RPMI7951 (cell line): ENCODE measurements around the gene SRGAP1. TPM values are rescaled to one million over a fixed set of nuclear protein-coding genes. Genes with fewer than 3 reads are reported as not detected.

Experiments used
- DNase-seq: peaks from one replicate; pipeline ENCODE4 v3.0.0-alpha.2; 2012; ENCODE audit warnings: low read depth
- total RNA-seq: library from RNA; depleted of rRNA; stranded (reverse); fragments of >200 nt; shearing (Covaris generic); gene quantifications from 2 replicates; pipeline ENCODE4 v1.2.3, GENCODE V29; 2014; rRNA removed

SRGAP1 gene
- total RNA-seq = 2.3 and 4.0 TPM in 2 replicates

- peak; percentile 71 for DNase-seq
Observed at GRCh38 chr12:63844391-63845341, at the start of gene SRGAP1. TSS of gene SRGAP1 (plus strand) at chr12:63844700. CDS start at chr12:63844817, 117 bp downstream.

- no peak for DNase-seq
Observed at GRCh38 chr12:63795032-63795687, 49.3 kb upstream of the SRGAP1 start.

GRCh38 chr12:63795944-63796343 lies 48.6 kb upstream of the SRGAP1 start:
- DNase-seq = no peak

GRCh38 chr12:63802012-63802608 lies 42.4 kb upstream of the SRGAP1 start:
- DNase-seq = peak; percentile 33

GRCh38 chr12:63804746-63805145 lies 39.8 kb upstream of the SRGAP1 start:
- no peak for DNase-seq

- no peak for DNase-seq
Observed at GRCh38 chr12:63805704-63806672, 38.5 kb upstream of the SRGAP1 start.

GRCh38 chr12:63808631-63809030 lies 35.9 kb upstream of the SRGAP1 start:
- no peak for DNase-seq

GRCh38 chr12:63809566-63809965 lies 34.9 kb upstream of the SRGAP1 start:
- DNase-seq = no peak

- DNase-seq = no peak
Observed at GRCh38 chr12:63811334-63811733, 33.2 kb upstream of the SRGAP1 start.

- DNase-seq = no peak
Observed at GRCh38 chr12:63811755-63812154, 32.7 kb upstream of the SRGAP1 start.

GRCh38 chr12:63814146-63814772 lies 30.2 kb upstream of the SRGAP1 start:
- no peak for DNase-seq

GRCh38 chr12:63815482-63815852 lies 29.0 kb upstream of the SRGAP1 start:
- DNase-seq = no peak

GRCh38 chr12:63816031-63816430 lies 28.5 kb upstream of the SRGAP1 start:
- no peak for DNase-seq

GRCh38 chr12:63820427-63820826 lies 24.1 kb upstream of the SRGAP1 start:
- DNase-seq = no peak

- no peak for DNase-seq
Observed at GRCh38 chr12:63821781-63822251, 22.7 kb upstream of the SRGAP1 start.

GRCh38 chr12:63822352-63822751 lies 22.1 kb upstream of the SRGAP1 start:
- DNase-seq = no peak

- DNase-seq = no peak
Observed at GRCh38 chr12:63823040-63823439, 21.5 kb upstream of the SRGAP1 start.

- peak; percentile 57 for DNase-seq
Observed at GRCh38 chr12:63826006-63826585, 18.4 kb upstream of the SRGAP1 start.

- DNase-seq = no peak
Observed at GRCh38 chr12:63828867-63829266, 15.6 kb upstream of the SRGAP1 start.

GRCh38 chr12:63836046-63836445 lies 8.5 kb upstream of the SRGAP1 start:
- DNase-seq = no peak
